Measurements from ENCODE around the gene TIAM2. TPM values are rescaled to one million over a fixed set of nuclear protein-coding genes. Genes with fewer than 3 reads are reported as not detected.

Gene TIAM2
- total and polyA plus RNA-seq, 5 experiments from 2014 or later: 0.09 to 8.3 (median 1.3) TPM

DNA sequence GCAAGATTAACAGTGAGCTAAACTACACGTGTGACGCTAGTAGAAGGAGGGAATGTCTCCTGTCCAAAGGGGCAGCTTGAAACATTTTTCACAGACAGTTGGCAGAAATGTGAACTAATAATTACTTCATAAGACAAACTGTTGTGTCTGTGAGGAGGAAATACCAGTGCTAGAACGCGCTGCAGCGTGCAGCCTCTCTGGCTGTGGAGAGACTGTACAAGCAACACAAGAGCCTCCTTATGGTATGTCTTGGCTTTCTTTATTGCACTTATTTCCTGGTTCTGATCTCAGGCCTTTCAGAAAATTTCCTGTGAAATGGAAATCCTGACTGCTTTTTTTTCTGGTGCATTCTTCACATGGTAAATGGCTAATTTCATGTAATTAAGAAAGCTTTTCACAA, 25.3 kb upstream of the TIAM2 start:
- ATAC-seq (no peak), DNase-seq (no peak)
- no peak overlapping the region for H3K27ac Mint-ChIP-seq
- H3K27me3 Mint-ChIP-seq: no peaks in the 10 kb centered on the region
- no peaks in the 10 kb centered on the region for H3K4me1 Mint-ChIP-seq
- H3K9me3 Mint-ChIP-seq: peaks cover 0 to 2% (median 0%) of the 10 kb centered on the region in 9 donors
- peaks cover 0 to 5% (median 0%) of the 10 kb centered on the region in 3 donors for H3K36me3 Mint-ChIP-seq
- POLR2A ChIA-PET: no interaction called here
- no peak overlapping the region for H3K4me3 Mint-ChIP-seq

GRCh38 chr6:154974485-154975149, 20.5 kb upstream of the TIAM2 start:
- Mint-ChIP-seq H3K27ac (no peak overlapping the region), H3K4me1 (no peaks in the 10 kb centered on the region), H3K36me3 (peaks cover 0 to 8% (median 0%) of the 10 kb centered on the region in 3 donors), H3K27me3 (no peaks in the 10 kb centered on the region), H3K9me3 (peaks cover 0 to 6% (median 2%) of the 10 kb centered on the region in 9 donors), H3K4me3 (no peak overlapping the region)
- POLR2A ChIA-PET: no interaction called here
- ATAC-seq: no peak
- no peak for DNase-seq

DNA sequence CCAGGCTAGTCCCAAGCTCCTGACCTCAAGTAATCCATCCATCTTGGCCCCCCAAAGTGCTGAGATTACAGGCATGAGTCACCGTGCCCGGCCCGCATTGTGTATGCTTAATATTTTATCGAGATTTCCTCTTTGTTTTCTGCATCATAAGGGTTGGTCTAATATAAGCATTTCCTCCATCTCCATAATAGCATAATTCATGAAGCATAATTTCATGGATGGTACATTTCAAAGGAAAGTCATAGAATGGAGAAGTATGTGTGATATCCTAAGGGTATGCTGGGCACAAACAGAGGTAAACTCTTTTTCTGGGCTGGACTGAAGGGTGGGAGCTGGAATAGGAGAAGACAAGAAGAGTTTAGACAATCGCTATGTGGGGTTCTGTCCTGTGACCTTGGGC, 17.5 kb upstream of the TIAM2 start:
- POLR2A ChIA-PET: no interaction called here
- Mint-ChIP-seq H3K4me3 (no peak overlapping the region), H3K27me3 (no peaks in the 10 kb centered on the region), H3K9me3 (peaks cover 0 to 6% (median 2%) of the 10 kb centered on the region in 9 donors), H3K27ac (peak overlapping the region in 1 of 10 donors; percentile 22), H3K36me3 (peaks cover 0 to 4% (median 0%) of the 10 kb centered on the region in 3 donors), H3K4me1 (no peaks in the 10 kb centered on the region)
- DNase-seq (no peak), ATAC-seq (no peak)

DNA sequence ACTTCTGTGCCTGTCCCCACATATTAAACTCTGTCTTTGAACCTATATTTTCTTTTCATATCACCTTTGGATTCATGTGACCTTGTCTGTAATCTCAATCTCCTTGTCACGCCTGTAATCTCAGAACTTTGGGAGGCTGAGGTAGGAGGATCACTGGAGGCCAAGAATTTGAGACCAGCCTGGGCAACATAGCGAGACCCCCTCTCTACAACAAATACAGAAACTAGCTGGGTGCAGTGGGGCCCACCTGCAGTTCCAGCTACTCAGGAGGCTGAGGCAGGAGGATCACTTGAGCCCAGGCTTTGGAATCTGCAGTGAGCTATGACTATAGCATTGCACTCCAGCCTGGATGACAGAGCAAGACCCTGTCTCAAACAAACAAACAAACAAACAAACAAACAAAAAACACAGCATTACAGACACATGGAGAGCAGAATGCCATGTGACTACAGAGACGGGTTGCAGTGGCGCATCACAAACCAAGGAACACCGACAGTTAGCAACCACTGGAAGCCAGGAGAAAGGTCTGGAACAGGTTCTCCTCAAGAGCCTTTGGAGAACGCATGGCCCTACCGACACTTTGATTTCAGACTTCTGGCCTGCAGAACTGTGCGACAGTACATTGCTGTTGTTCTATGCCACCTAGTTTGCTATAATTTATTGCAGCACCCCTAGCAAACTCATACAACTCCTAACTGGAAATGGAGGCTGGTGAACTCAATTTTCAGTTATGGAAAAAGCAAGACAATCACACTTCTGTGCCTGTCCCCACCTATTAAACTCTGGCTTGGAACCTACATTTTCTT, 14.6 kb upstream of the TIAM2 start:
- Mint-ChIP-seq H3K9me3 (peaks cover 0 to 6% (median 0%) of the 10 kb centered on the region in 9 donors), H3K4me1 (no peaks in the 10 kb centered on the region), H3K27ac (no peak overlapping the region), H3K36me3 (peaks cover 0 to 4% (median 0%) of the 10 kb centered on the region in 3 donors), H3K27me3 (no peaks in the 10 kb centered on the region), H3K4me3 (no peak overlapping the region)
- DNase-seq (no peak), ATAC-seq (no peak)
- POLR2A ChIA-PET: no interaction called here

DNA sequence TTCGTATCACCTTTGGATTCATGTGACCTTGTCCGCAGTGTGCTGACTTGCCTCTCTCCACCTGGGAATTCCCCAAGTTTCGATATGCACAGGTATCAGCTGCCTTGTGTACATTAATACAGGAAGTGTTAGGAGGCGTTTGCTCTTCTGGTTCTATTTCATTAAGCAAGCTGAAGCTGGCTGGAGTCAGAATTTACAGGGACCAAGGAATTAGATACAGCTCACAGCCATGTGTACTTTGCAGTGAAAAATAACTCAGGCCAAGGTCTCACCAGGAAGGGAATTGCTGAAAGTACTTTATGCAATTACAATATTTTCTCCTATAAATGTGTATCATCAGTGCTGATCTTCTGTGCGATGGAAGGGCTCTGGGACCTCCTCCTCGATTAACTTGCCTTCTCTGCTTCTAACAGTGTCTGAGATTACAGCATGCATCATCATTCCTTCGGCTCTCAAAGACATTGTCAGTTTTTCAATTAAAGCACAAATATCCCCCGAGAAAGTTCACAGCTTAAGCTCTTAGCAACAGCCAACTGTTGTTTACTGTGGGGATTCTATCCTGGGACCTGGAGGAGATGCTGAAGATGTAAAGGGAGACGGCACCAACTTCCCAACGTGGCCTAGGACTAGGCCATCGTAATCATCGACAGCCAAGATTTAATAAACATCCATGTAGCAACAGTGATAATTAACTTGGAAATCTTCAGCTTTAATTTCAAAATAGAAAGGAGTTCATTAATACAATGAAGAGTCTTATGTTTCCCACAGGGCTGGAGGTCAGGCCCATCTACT, 13.8 kb upstream of the TIAM2 start:
- POLR2A ChIA-PET: no interaction called here
- no peak overlapping the region for H3K27ac Mint-ChIP-seq
- no peak for DNase-seq

GRCh38 chr6:154984146-154984545, 11.0 kb upstream of the TIAM2 start:
- DNase-seq (no peak), ATAC-seq (no peak)
- POLR2A ChIA-PET: no interaction called here
- Mint-ChIP-seq H3K9me3 (peaks cover 0 to 4% (median 0%) of the 10 kb centered on the region in 9 donors), H3K27me3 (no peaks in the 10 kb centered on the region), H3K36me3 (peaks cover 0 to 6% (median 2%) of the 10 kb centered on the region in 3 donors), H3K27ac (no peak overlapping the region), H3K4me1 (no peaks in the 10 kb centered on the region), H3K4me3 (no peak overlapping the region)

More for the DNA sequence above, 13.8 kb upstream of the TIAM2 start:
- Mint-ChIP-seq H3K4me3 (no peak overlapping the region), H3K4me1 (no peaks in the 10 kb centered on the region), H3K36me3 (peaks cover 0 to 2% (median 0%) of the 10 kb centered on the region in 3 donors), H3K9me3 (peaks cover 0 to 6% (median 0%) of the 10 kb centered on the region in 9 donors), H3K27me3 (no peaks in the 10 kb centered on the region)
- no peak for ATAC-seq

GRCh38 chr6:154986787-154987235, 8.3 kb upstream of the TIAM2 start:
- ATAC-seq (no peak), DNase-seq (no peak)
- no peak overlapping the region for H3K4me3 Mint-ChIP-seq
- peaks cover 0 to 4% (median 0%) of the 10 kb centered on the region in 9 donors for H3K9me3 Mint-ChIP-seq
- no peak overlapping the region for H3K27ac Mint-ChIP-seq
- peaks cover 0 to 6% (median 2%) of the 10 kb centered on the region in 3 donors for H3K36me3 Mint-ChIP-seq
- POLR2A ChIA-PET: interaction anchor here (0.5 kb wide), 1 partner anchor 22 kb away, joined by 4 read pairs; no protein-coding TSS in a partner anchor
- H3K27me3 Mint-ChIP-seq: no peaks in the 10 kb centered on the region
- H3K4me1 Mint-ChIP-seq: no peaks in the 10 kb centered on the region

DNA sequence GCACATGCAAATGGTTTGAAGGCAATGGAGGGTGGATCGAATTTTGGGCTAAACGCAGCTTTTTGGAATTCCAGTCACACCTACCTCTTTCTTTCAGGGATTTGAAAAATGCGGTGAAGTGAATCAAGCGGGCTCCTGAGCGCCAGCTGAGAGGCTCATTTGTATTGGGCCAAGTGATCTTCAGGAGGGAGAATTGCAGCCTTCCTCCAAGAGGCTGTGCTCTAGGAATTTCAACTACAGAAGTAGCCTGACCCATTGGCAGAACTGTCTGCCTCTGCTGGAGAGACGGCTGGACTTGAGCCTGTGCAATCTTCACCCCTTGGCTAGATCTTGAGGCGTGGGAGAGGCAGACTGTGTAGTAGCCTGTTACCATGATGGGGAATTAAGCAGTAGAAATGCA, 5.7 kb upstream of the TIAM2 start:
- ATAC-seq (no peak), DNase-seq (no peak)
- Mint-ChIP-seq H3K9me3 (peaks cover 0 to 4% (median 0%) of the 10 kb centered on the region in 9 donors), H3K4me3 (no peak overlapping the region), H3K36me3 (peaks cover 0 to 6% (median 2%) of the 10 kb centered on the region in 3 donors), H3K27ac (no peak overlapping the region), H3K27me3 (peaks cover 0 to 4% (median 0%) of the 10 kb centered on the region in 5 donors), H3K4me1 (no peaks in the 10 kb centered on the region)
- POLR2A ChIA-PET: no interaction called here

- peaks cover 0 to 4% (median 2%) of the 10 kb centered on the region in 4 donors for H3K4me1 Mint-ChIP-seq
- no peak for ATAC-seq
- peaks cover 0 to 8% (median 3%) of the 10 kb centered on the region in 5 donors for H3K27me3 Mint-ChIP-seq
- peaks cover 0 to 6% (median 2%) of the 10 kb centered on the region in 3 donors for H3K36me3 Mint-ChIP-seq
- POLR2A ChIA-PET: no interaction called here
- H3K27ac Mint-ChIP-seq: no peak overlapping the region
- H3K4me3 Mint-ChIP-seq: no peak overlapping the region
- DNase-seq: no peak
- H3K9me3 Mint-ChIP-seq: peaks cover 0 to 4% (median 0%) of the 10 kb centered on the region in 9 donors
Observed at GRCh38 chr6:154991207-154991606, 3.9 kb upstream of the TIAM2 start.

- ATAC-seq: no peak
- H3K27ac Mint-ChIP-seq: no peak overlapping the region
- no peak for DNase-seq
- POLR2A ChIA-PET: no interaction called here
- H3K4me3 Mint-ChIP-seq: no peak overlapping the region
- peaks cover 0 to 10% (median 6%) of the 10 kb centered on the region in 4 donors for H3K4me1 Mint-ChIP-seq
- H3K36me3 Mint-ChIP-seq: peaks cover 0 to 6% (median 2%) of the 10 kb centered on the region in 3 donors
- peaks cover 10 to 21% (median 19%) of the 10 kb centered on the region in 5 donors for H3K27me3 Mint-ChIP-seq
- peaks cover 0 to 4% (median 0%) of the 10 kb centered on the region in 9 donors for H3K9me3 Mint-ChIP-seq
Observed at GRCh38 chr6:154993026-154993425, 2.1 kb upstream of the TIAM2 start.

GRCh38 chr6:154993710-154994109, 1.4 kb upstream of the TIAM2 start:
- no peak overlapping the region for H3K27ac Mint-ChIP-seq
- POLR2A ChIA-PET: no interaction called here
- H3K36me3 Mint-ChIP-seq: peaks cover 0 to 4% (median 2%) of the 10 kb centered on the region in 3 donors
- H3K4me3 Mint-ChIP-seq: peak overlapping the region in 1 of 10 donors; percentile 12
- no peak for ATAC-seq
- H3K4me1 Mint-ChIP-seq: peaks cover 0 to 10% (median 6%) of the 10 kb centered on the region in 4 donors
- H3K9me3 Mint-ChIP-seq: no peaks in the 10 kb centered on the region
- DNase-seq: no peak
- peaks cover 14 to 28% (median 24%) of the 10 kb centered on the region in 5 donors for H3K27me3 Mint-ChIP-seq

DNA sequence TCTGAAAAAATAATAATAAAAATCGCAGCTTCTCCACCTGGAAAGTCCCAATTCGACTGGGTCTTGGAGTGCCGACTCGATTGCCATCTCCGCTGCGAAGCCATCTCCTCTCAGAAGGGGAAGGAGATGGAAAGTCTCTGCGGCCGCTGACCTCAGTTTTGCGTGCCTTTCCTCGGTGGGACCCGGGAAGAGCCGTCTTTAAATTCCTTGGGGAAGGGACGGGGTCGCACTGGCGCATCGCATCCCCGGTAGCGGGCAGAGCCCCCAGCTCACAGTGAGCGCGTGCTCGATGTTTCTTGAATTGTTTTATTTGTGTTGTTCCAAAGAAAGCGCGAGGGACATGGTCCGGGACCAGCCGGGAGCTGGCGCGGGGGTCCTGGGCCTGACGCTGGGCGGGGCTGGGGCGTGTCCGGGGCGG, 270 bp upstream of the TIAM2 start:
- POLR2A ChIA-PET: no interaction called here
- ATAC-seq (no peak), DNase-seq (no peak)
- H3K36me3 Mint-ChIP-seq: no peaks in the 10 kb centered on the region
- peak overlapping the region in 6 of 10 donors; percentile 25 to 50 (median 34) for H3K4me3 Mint-ChIP-seq
- peaks cover 0 to 10% (median 6%) of the 10 kb centered on the region in 4 donors for H3K4me1 Mint-ChIP-seq
- H3K9me3 Mint-ChIP-seq: no peaks in the 10 kb centered on the region
- H3K27me3 Mint-ChIP-seq: peaks cover 14 to 32% (median 27%) of the 10 kb centered on the region in 5 donors
- no peak overlapping the region for H3K27ac Mint-ChIP-seq
